Fibroblast of villous mesenchyme (primary cell): ENCODE measurements around the gene ZNF292. TPM values are rescaled to one million over a fixed set of nuclear protein-coding genes. Genes with fewer than 3 reads are reported as not detected.
"Not testable (repeated sequence)": the region's sequence is repeated elsewhere in the genome, so short reads cannot be mapped to it uniquely, and the experiment has no call there.

Experiments used
- DNase-seq: peaks from one replicate; pipeline ENCODE4 v3.0.0-alpha.2; 2010; ENCODE audit warnings: low read depth
- H3K4me3 ChIP-seq: 2 replicates; pipeline ENCODE4 v1.5.1; 2011; ENCODE audit warnings: low read depth, mild to moderate bottlenecking, low read length
- total RNA-seq: library from RNA; depleted of rRNA; stranded (reverse); fragments of >200 nt; gene quantifications from 2 replicates; pipeline ENCODE4 v1.2.3, GENCODE V29; 2012
- TF ChIP-seq, protein P1 (sequence below): IDR thresholded peaks from 2 replicates; pipeline ENCODE4 v1.5.1; 2012; ENCODE audit warnings: low read depth, mild to moderate bottlenecking, low read length; ENCODE audit not compliant: insufficient read depth

ZNF292 gene
- total RNA-seq, 1 donor, result 32.8 TPM

GRCh38 chr6:87155842-87156815 is 764 bp downstream of the ZNF292 start:
- peak; percentile 41 for DNase-seq

GRCh38 chr6:87157596-87157995 is 2.2 kb downstream of the ZNF292 start:
- H3K4me3 ChIP-seq, DNase-seq: not testable (repeated sequence)

More at GRCh38 chr6:87155842-87156815, 764 bp downstream of the ZNF292 start:
- peak overlapping the region; percentile 96 for H3K4me3 ChIP-seq
- TF ChIP-seq, protein P1, sequence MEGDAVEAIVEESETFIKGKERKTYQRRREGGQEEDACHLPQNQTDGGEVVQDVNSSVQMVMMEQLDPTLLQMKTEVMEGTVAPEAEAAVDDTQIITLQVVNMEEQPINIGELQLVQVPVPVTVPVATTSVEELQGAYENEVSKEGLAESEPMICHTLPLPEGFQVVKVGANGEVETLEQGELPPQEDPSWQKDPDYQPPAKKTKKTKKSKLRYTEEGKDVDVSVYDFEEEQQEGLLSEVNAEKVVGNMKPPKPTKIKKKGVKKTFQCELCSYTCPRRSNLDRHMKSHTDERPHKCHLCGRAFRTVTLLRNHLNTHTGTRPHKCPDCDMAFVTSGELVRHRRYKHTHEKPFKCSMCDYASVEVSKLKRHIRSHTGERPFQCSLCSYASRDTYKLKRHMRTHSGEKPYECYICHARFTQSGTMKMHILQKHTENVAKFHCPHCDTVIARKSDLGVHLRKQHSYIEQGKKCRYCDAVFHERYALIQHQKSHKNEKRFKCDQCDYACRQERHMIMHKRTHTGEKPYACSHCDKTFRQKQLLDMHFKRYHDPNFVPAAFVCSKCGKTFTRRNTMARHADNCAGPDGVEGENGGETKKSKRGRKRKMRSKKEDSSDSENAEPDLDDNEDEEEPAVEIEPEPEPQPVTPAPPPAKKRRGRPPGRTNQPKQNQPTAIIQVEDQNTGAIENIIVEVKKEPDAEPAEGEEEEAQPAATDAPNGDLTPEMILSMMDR, result no peak

DNA sequence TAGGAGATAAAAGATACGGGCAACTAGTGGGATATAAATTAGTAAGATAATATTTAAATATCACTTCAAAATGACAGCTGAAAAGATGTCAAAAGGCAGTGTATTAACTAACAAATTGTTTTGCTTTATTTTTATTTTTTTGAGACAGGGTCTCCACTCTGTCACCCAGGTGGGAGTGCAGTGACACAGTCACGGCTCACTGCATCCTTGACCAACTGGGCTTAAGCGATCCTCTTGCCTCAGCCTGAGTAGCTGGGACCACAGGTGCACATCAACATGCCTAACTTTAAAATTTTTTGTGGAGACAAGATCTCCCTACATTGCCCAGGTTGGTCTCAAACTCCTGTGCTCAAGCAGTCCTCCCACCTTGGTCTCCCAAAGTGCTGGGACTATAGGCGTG is 5.9 kb downstream of the ZNF292 start:
- TF ChIP-seq, protein P1, result no peak
- no peak for DNase-seq

DNA sequence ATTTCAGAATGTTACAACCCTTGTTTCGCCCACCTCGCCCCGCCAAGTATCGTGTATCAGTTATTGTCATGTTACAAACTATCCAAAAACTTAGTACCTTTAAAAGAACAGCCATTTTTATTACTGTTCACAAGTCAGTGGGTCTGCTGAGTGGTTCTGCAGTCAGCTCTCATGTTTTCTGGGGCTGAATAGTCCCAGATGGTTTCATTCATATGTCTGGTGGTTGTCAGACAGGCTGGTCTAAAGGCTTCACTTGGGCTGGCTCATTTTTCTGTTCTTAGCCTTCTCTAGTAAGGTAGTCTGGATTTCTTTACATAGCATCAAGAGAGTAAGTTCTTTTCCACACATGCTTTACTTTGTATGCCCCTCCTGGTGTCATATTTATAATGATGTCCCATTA is 8.6 kb downstream of the ZNF292 start:
- no peak overlapping the region for H3K4me3 ChIP-seq
- TF ChIP-seq, protein P1, result no peak
- no peak for DNase-seq

More for the DNA sequence above, 5.9 kb downstream of the ZNF292 start:
- no peak overlapping the region for H3K4me3 ChIP-seq

DNA sequence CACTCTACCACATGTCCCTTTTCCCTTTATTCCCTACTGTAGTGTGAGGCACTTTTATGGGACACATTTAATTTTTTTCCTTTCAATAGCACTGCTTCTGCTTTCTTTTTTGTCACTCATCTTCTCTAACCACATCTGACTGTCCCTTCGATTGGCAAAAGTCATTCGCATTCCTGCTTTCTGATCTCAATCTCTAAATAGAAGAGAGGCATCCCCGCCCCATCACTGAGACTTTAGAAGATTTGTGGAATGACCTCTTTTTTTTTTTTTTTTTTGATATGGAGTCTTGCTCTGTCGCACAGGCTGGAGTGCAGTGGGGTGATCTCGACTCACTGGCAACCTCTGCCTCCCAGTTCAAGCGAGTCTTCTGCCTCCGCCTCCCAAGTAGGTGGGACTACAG is 9.1 kb downstream of the ZNF292 start:
- DNase-seq, result no peak
- no peak overlapping the region for H3K4me3 ChIP-seq
- TF ChIP-seq, protein P1, result no peak

DNA sequence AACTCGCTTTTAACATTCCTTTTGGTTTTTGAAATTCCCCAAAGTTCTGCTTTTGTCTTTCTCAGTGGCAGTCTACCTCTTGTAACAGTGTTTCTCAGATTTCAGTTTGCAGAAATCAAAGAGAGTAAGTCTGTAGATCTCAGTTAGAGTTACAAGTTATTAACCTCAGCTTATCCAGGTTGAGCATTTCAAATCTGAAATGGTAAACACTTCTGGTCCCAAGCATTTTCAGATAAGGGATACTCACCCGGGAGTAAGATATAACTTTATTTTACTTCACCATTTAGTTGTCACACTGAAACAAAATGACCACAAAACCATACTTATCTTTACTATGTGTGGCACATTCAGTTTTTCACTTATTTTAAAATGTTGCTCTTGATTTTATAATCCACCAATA is 9.8 kb downstream of the ZNF292 start:
- H3K4me3 ChIP-seq, result no peak overlapping the region
- TF ChIP-seq, protein P1, result no peak
- no peak for DNase-seq

- TF ChIP-seq, protein P1, result no peak
- no peak overlapping the region for H3K4me3 ChIP-seq
- DNase-seq, result no peak
Observed at GRCh38 chr6:87171938-87172633, 16.7 kb downstream of the ZNF292 start.
